ENCODE results near the gene TEAD1. TPM values are rescaled to one million over a fixed set of nuclear protein-coding genes. Genes with fewer than 3 reads are reported as not detected.

The TEAD1 gene
- total RNA-seq, 1 experiment from 2014 or later: 102 TPM

- H3K27me3 ChIP-seq (ENCODE audit: control insufficient read depth, insufficient read depth, low read length): no peaks in the 10 kb centered on the region
- in situ Hi-C loops (cut with HindIII; ENCODE audit: low pct_unique_long_range_greater_than_20kb, low sequenced_read_pairs): no loop called here
- CTCF ChIA-PET: no interaction called here
- DNase-seq (ENCODE audit: low read depth, low spot score) (no peak), ATAC-seq (no peak; the same call in 1 of the 2 replicates)
- no peaks in the 10 kb centered on the region for H3K36me3 ChIP-seq (ENCODE audit: control insufficient read depth, insufficient read depth, low read length)
- POLR2A ChIA-PET: no interaction called here
- H3K4me3 ChIP-seq (ENCODE audit: low read depth in 2 of 2, low read length in 2 of 2): no peak overlapping the region
- no peak overlapping the region for H3K27ac ChIP-seq (ENCODE audit: low read length)
- BruUV-seq (replicated peaks): no TSS peak
- no peaks in the 10 kb centered on the region for H3K4me1 ChIP-seq (ENCODE audit: control insufficient read depth, insufficient read depth, low read length)
- intact Hi-C loops (cut with micrococcal nuclease; ENCODE audit: unreplicated experiment): no loop called here
- TF ChIP-seq SIN3A (IDR thresholded peaks at IDR 0.05; ENCODE audit: borderline replicate concordance, insufficient read depth, low read depth, low read length) (no peak), POLR2AphosphoS5 (IDR thresholded peaks at IDR 0.05; ENCODE audit: low read depth, low read length) (no peak), CTCF (IDR thresholded peaks at IDR 0.05) (no peak), TCF7L2 (IDR thresholded peaks at IDR 0.05; ENCODE audit: low read depth, low read length) (no peak)
- TF ChIP-seq, protein P1, sequence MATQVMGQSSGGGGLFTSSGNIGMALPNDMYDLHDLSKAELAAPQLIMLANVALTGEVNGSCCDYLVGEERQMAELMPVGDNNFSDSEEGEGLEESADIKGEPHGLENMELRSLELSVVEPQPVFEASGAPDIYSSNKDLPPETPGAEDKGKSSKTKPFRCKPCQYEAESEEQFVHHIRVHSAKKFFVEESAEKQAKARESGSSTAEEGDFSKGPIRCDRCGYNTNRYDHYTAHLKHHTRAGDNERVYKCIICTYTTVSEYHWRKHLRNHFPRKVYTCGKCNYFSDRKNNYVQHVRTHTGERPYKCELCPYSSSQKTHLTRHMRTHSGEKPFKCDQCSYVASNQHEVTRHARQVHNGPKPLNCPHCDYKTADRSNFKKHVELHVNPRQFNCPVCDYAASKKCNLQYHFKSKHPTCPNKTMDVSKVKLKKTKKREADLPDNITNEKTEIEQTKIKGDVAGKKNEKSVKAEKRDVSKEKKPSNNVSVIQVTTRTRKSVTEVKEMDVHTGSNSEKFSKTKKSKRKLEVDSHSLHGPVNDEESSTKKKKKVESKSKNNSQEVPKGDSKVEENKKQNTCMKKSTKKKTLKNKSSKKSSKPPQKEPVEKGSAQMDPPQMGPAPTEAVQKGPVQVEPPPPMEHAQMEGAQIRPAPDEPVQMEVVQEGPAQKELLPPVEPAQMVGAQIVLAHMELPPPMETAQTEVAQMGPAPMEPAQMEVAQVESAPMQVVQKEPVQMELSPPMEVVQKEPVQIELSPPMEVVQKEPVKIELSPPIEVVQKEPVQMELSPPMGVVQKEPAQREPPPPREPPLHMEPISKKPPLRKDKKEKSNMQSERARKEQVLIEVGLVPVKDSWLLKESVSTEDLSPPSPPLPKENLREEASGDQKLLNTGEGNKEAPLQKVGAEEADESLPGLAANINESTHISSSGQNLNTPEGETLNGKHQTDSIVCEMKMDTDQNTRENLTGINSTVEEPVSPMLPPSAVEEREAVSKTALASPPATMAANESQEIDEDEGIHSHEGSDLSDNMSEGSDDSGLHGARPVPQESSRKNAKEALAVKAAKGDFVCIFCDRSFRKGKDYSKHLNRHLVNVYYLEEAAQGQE (IDR thresholded peaks at IDR 0.05; ENCODE audit: insufficient read depth in 1 of 2, low read depth in 2 of 2, low read length in 1 of 2): no peak
- H3K9me3 ChIP-seq (ENCODE audit: control insufficient read depth, insufficient read depth, low read depth, low read length): no peaks in the 10 kb centered on the region
Measured at GRCh38 chr11:12854297-12854661, 180.1 kb downstream of the TEAD1 start.

DNA sequence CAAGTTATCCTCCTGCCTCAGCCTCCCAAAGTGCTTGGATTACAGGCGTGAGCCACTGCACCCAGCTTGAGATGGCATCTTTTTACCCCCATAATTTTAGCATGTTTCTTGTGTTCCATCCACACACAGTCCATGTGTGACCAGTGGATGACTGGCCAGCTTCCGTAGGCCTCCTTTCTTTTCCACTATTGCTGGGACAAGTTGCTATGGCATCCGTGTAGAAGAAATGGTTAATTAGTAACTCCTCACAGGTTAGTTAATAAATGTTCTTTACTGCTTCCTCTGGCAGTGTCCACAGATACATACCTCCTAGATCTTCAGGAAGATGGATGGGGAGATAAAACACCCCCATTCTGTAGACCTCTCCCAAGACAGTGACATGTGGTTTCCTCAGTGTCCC is 180.6 kb downstream of the TEAD1 start:
- no peaks in the 10 kb centered on the region for H3K27me3 ChIP-seq (ENCODE audit: control insufficient read depth, insufficient read depth, low read length)
- in situ Hi-C loops (cut with HindIII; ENCODE audit: low pct_unique_long_range_greater_than_20kb, low sequenced_read_pairs): no loop called here
- no peak overlapping the region for H3K4me3 ChIP-seq (ENCODE audit: low read depth in 2 of 2, low read length in 2 of 2)
- no peaks in the 10 kb centered on the region for H3K4me1 ChIP-seq (ENCODE audit: control insufficient read depth, insufficient read depth, low read length)
- TF ChIP-seq, protein P1 (IDR thresholded peaks at IDR 0.05; ENCODE audit: insufficient read depth in 1 of 2, low read depth in 2 of 2, low read length in 1 of 2): no peak
- BruUV-seq (replicated peaks): no TSS peak
- CTCF ChIA-PET: interaction anchor here (0.6 kb wide), 1 partner anchor 259 kb away, joined by 4 read pairs; no protein-coding TSS in a partner anchor
- intact Hi-C loops (cut with micrococcal nuclease; ENCODE audit: unreplicated experiment): no loop called here
- H3K36me3 ChIP-seq (ENCODE audit: control insufficient read depth, insufficient read depth, low read length): no peaks in the 10 kb centered on the region
- no peak for DNase-seq (ENCODE audit: low read depth, low spot score)
- no peaks in the 10 kb centered on the region for H3K9me3 ChIP-seq (ENCODE audit: control insufficient read depth, insufficient read depth, low read depth, low read length)
- H3K27ac ChIP-seq (ENCODE audit: low read length): no peak overlapping the region
- ATAC-seq: no peak
- POLR2A ChIA-PET: no interaction called here
